PC-3 (cell line): ENCODE measurements around the gene CPSF3. TPM values are rescaled to one million over a fixed set of nuclear protein-coding genes. Genes with fewer than 3 reads are reported as not detected.

Experiments
- ATAC-seq: fragments of 200-7000 bp; cut with Tn5 transposase; 2 replicates; pipeline ENCODE4 v1.9.1; 2020; ENCODE audit warnings: mild to moderate bottlenecking, moderate library complexity
- BruUV-seq: library from RNA; stranded (reverse); fragments of 400-500 nt; replicated peaks from 2 replicates; lab custom pipeline; 2021; lab: Mats Ljungman, UMichigan
- CTCF ChIA-PET: fragments of 300-600 bp; sonication (Branson Sonifier 250); formaldehyde crosslinking; loops from one replicate; lab custom pipeline; 2022; ENCODE audit warnings: antibody characterized with exemption; lab: Charles Lee
- POLR2A ChIA-PET: fragments of 300-600 bp; sonication (Branson Sonifier 250); formaldehyde crosslinking; loops from one replicate; lab custom pipeline; 2022; ENCODE audit warnings: antibody characterized with exemption; ENCODE audit not compliant: unreplicated experiment; lab: Charles Lee
- DNase-seq: peaks from one replicate; pipeline ENCODE4 v3.0.0-alpha.2; 2015
- H2AFZ ChIP-seq: fragments of 300-600 bp; sonication (generic); 2 replicates; pipeline ENCODE4 v1.6.0; 2016; ENCODE audit warnings: antibody characterized with exemption, low read length
- H3F3A ChIP-seq: fragments of 300-600 bp; sonication (generic); one replicate; pipeline ENCODE4 v1.6.0; 2017; ENCODE audit warnings: antibody characterized with exemption, low read length, control low read depth, mild to moderate bottlenecking; ENCODE audit not compliant: unreplicated experiment
- H3K27ac ChIP-seq: fragments of 300-600 bp; sonication (generic); 2 replicates; pipeline ENCODE4 v1.5.1; 2016; ENCODE audit warnings: mild to moderate bottlenecking, low read length
- H3K27me3 ChIP-seq: fragments of 300-600 bp; sonication (generic); 2 replicates; pipeline ENCODE4 v1.6.1; 2016; ENCODE audit warnings: low read length, mixed read lengths
- H3K36me3 ChIP-seq: fragments of 300-600 bp; sonication (generic); 2 replicates; pipeline ENCODE4 v1.6.1; 2016; ENCODE audit warnings: low read depth, mixed run types, low read length, mixed read lengths
- H3K4me1 ChIP-seq: fragments of 300-600 bp; sonication (generic); 2 replicates; pipeline ENCODE4 v1.5.1; 2016; ENCODE audit warnings: low read length; ENCODE audit not compliant: insufficient read depth
- H3K4me2 ChIP-seq: fragments of 300-600 bp; sonication (generic); 2 replicates; pipeline ENCODE4 v1.6.0; 2016; ENCODE audit warnings: low read length
- H3K4me3 ChIP-seq: fragments of 300-600 bp; sonication (generic); 2 replicates; pipeline ENCODE4 v1.5.1; 2016; ENCODE audit warnings: mild to moderate bottlenecking, low read length, mixed read lengths
- H3K79me2 ChIP-seq: fragments of 300-600 bp; sonication (generic); 2 replicates; pipeline ENCODE4 v1.6.1; 2017; ENCODE audit warnings: low read length, mixed read lengths
- H3K9ac ChIP-seq: fragments of 300-600 bp; sonication (generic); 2 replicates; pipeline ENCODE4 v1.6.0; 2016; ENCODE audit warnings: mild to moderate bottlenecking, low read length
- H3K9me2 ChIP-seq: fragments of 300-600 bp; sonication (generic); replicated peaks from 2 replicates; pipeline ENCODE4 v1.6.1; 2016; ENCODE audit warnings: mixed run types, low read length, mixed read lengths
- H3K9me3 ChIP-seq: fragments of 300-600 bp; sonication (generic); 2 replicates; pipeline ENCODE4 v1.6.1; 2016; ENCODE audit warnings: low read length, mixed read lengths
- H4K20me1 ChIP-seq: fragments of 300-600 bp; sonication (generic); 2 replicates; pipeline ENCODE4 v1.6.1; 2016; ENCODE audit warnings: low read length, mixed read lengths
- CTCF ChIP-seq: fragments of 300-600 bp; sonication (generic); conservative IDR thresholded peaks from 2 replicates; pipeline ENCODE4 v1.5.1; 2017; ENCODE audit warnings: antibody characterized with exemption, low read depth, mild to moderate bottlenecking, low read length
- EZH2 ChIP-seq: fragments of 300-600 bp; sonication (generic); IDR thresholded peaks from one replicate; pipeline ENCODE4 v1.6.1; 2017; ENCODE audit warnings: antibody characterized with exemption, mild to moderate bottlenecking, low read length; ENCODE audit not compliant: unreplicated experiment
- EZH2phosphoT487 ChIP-seq: fragments of 300-600 bp; sonication (generic); IDR thresholded peaks from 2 replicates; pipeline ENCODE4 v1.6.1; 2018; ENCODE audit warnings: mild to moderate bottlenecking, antibody characterized with exemption, low read length, borderline replicate concordance
- intact Hi-C: fragments of 100-400 bp; cut with micrococcal nuclease; formaldehyde crosslinking; loops from 2 replicates; pipeline ENCODE4 v1.9.0; 2023
- total RNA-seq: library from RNA; depleted of rRNA; stranded (reverse); fragments of >200 nt; gene quantifications from 2 replicates; pipeline ENCODE4 v1.2.3, GENCODE V29; 2014

CPSF3 gene
- total RNA-seq, 1 experiment from 2014 or later = 60.1 TPM

DNA sequence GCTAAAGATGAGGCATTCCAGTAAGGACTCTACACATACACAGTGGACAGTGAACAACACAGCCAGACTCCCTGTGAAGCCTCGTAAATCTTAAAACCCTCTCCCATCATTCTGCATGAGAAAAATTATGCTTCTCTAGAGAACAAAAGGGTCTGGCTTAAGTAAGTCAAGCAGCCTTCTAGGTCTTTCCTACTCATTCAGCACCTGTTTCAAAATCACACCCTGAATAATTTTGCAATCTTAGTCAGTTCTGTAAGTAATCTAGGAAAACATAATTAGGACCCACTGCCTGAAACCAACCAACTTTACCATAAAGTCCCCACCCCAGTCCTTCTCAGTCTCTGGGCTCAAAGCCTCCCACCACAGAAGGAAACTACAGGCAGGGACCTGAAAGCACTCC lies 70.6 kb downstream of the CPSF3 start:
- H3F3A ChIP-seq = no peaks in the 10 kb centered on the region
- H3K79me2 ChIP-seq = no peaks in the 10 kb centered on the region
- no peak overlapping the region for H2AFZ ChIP-seq
- no peaks in the 10 kb centered on the region for H3K9me2 ChIP-seq
- peaks cover 16% of the 10 kb centered on the region for H3K4me1 ChIP-seq
- no peak for DNase-seq
- ChIA-PET CTCF (no interaction called here), POLR2A (no interaction called here)
- H3K36me3 ChIP-seq = peaks cover 52% of the 10 kb centered on the region
- TF ChIP-seq EZH2phosphoT487 = no peak
- TF ChIP-seq EZH2 = no peak
- no peak for TF ChIP-seq CTCF
- no peaks in the 10 kb centered on the region for H3K27me3 ChIP-seq
- intact Hi-C loops = no loop called here
- no peak overlapping the region for H3K9ac ChIP-seq
- H3K4me2 ChIP-seq = no peak overlapping the region
- no peak overlapping the region for H3K27ac ChIP-seq
- H3K4me3 ChIP-seq = no peak overlapping the region
- no peak for ATAC-seq
- H4K20me1 ChIP-seq = peaks cover 4% of the 10 kb centered on the region; the same call in 1 of the 2 replicates
- BruUV-seq = no TSS peak
- H3K9me3 ChIP-seq = no peaks in the 10 kb centered on the region

GRCh38 chr2:9497017-9497416 lies 73.6 kb downstream of the CPSF3 start:
- H3K27me3 ChIP-seq = no peaks in the 10 kb centered on the region
- H2AFZ ChIP-seq = no peak overlapping the region
- H3K79me2 ChIP-seq = no peaks in the 10 kb centered on the region
- H3K4me1 ChIP-seq = peaks cover 16% of the 10 kb centered on the region
- no TSS peak for BruUV-seq
- ATAC-seq (peak; percentile 92), DNase-seq (peak; percentile 84)
- H3K27ac ChIP-seq = no peak overlapping the region
- TF ChIP-seq EZH2 (no peak), CTCF (no peak), EZH2phosphoT487 (no peak)
- peaks cover 37% of the 10 kb centered on the region for H3K36me3 ChIP-seq
- no peak overlapping the region for H3K9ac ChIP-seq
- no peak overlapping the region for H3K4me2 ChIP-seq
- CTCF ChIA-PET = no interaction called here
- no peaks in the 10 kb centered on the region for H3F3A ChIP-seq
- no peak overlapping the region for H3K4me3 ChIP-seq
- H4K20me1 ChIP-seq = peaks cover 4% of the 10 kb centered on the region; the same call in 1 of the 2 replicates
- intact Hi-C loops = no loop called here
- no peaks in the 10 kb centered on the region for H3K9me3 ChIP-seq
- no peaks in the 10 kb centered on the region for H3K9me2 ChIP-seq
- POLR2A ChIA-PET = no interaction called here

- Histone ChIP-seq H3F3A (no peaks in the 10 kb centered on the region), H3K27ac (no peak overlapping the region), H3K27me3 (no peaks in the 10 kb centered on the region), H2AFZ (no peak overlapping the region), H3K79me2 (no peaks in the 10 kb centered on the region), H3K9me3 (no peaks in the 10 kb centered on the region), H3K4me2 (no peak overlapping the region), H4K20me1 (peaks cover 4% of the 10 kb centered on the region; the same call in 1 of the 2 replicates), H3K4me3 (no peak overlapping the region), H3K4me1 (peaks cover 16% of the 10 kb centered on the region), H3K9ac (no peak overlapping the region), H3K36me3 (peaks cover 28% of the 10 kb centered on the region), H3K9me2 (no peaks in the 10 kb centered on the region)
- no TSS peak for BruUV-seq
- ChIA-PET POLR2A (no interaction called here), CTCF (no interaction called here)
- DNase-seq = no peak
- ATAC-seq = no peak; the same call in 1 of the 2 replicates
- intact Hi-C loops = no loop called here
- no peak for TF ChIP-seq EZH2
- TF ChIP-seq CTCF = no peak
- TF ChIP-seq EZH2phosphoT487 = no peak
Measured at GRCh38 chr2:9498210-9498609, 74.8 kb downstream of the CPSF3 start.
